Stomach (tissue), 9 donors: ENCODE data around the gene FGF22. TPM values are rescaled to one million over a fixed set of nuclear protein-coding genes. Genes with fewer than 3 reads are reported as not detected.

Experiments
- DNase-seq, 2 donors: peaks; one replicate each; pipeline versions ENCODE4 v3.0.0 to v3.0.0-alpha.2; 2013 to 2019
- H3K27ac ChIP-seq, 5 donors: fragments of 200-600 bp in 4 of 5; sonication (generic) in 4 of 5; one replicate each; pipeline ENCODE4 v1.5.1; 2013 to 2019; ENCODE audit warnings: mild to moderate bottlenecking in 1 of 5, moderate library complexity in 1 of 5
- H3K27me3 ChIP-seq, 3 donors: fragments of 200-600 bp; sonication (generic); one replicate each; pipeline ENCODE4 v1.5.1; 2017 to 2019; ENCODE audit warnings: mixed run types in 1 of 3
- H3K36me3 ChIP-seq, 4 donors: fragments of 200-600 bp; sonication (generic); 1 replicate in 3 of 4; 2 replicates in 1 of 4; pipeline ENCODE4 v1.5.1; 2016 to 2019
- H3K4me1 ChIP-seq, 4 donors: fragments of 200-600 bp; sonication (generic); one replicate each; pipeline ENCODE4 v1.5.1; 2016 to 2019
- H3K4me3 ChIP-seq, 4 donors: fragments of 200-600 bp; sonication (generic) in 3 of 4; one replicate each; pipeline ENCODE4 v1.5.1; 2016 to 2019; ENCODE audit warnings: mild to moderate bottlenecking in 1 of 4
- H3K9me3 ChIP-seq, 4 donors: fragments of 200-600 bp; sonication (generic); one replicate each; pipeline ENCODE4 v1.5.1; 2016 to 2019
- CTCF ChIP-seq, 7 experiments: fragments of 450-650 bp in 4 of 7; fragments of 200-600 bp in 3 of 7; sonication (generic) in 3 of 7; IDR thresholded peaks; one replicate each; pipeline ENCODE4 v1.5.1; 2016 to 2019; ENCODE audit warnings: antibody characterized with exemption in 7 of 7, control low read depth in 2 of 7, mild to moderate bottlenecking in 1 of 7
- EP300 ChIP-seq: sonication (generic); formaldehyde crosslinking; IDR thresholded peaks from one replicate; pipeline ENCODE4 v1.6.1; 2017; ENCODE audit warnings: antibody characterized with exemption
- POLR2A ChIP-seq, 4 donors: fragments of 450-650 bp; IDR thresholded peaks; one replicate each; pipeline ENCODE4 v1.6.1; 2016; ENCODE audit warnings: antibody characterized with exemption in 4 of 4, control low read depth in 2 of 4, mild to moderate bottlenecking in 1 of 4, moderate library complexity in 1 of 4
- POLR2AphosphoS5 ChIP-seq, 3 donors: sonication (generic); formaldehyde crosslinking; IDR thresholded peaks; one replicate each; pipeline ENCODE4 v1.6.1; 2016; ENCODE audit warnings: antibody characterized with exemption in 3 of 3
- WGBS, 5 donors: extraction: QIAGEN DNeasy Blood & Tissue Kit in 3 of 5; methylation state at CpG; one replicate each; pipeline versions ENCODE4 v1.1.5 to v1.1.7; 2013 to 2018; 5-methylcytosine and 5-hydroxymethylcytosine counted together
- intact Hi-C: fragments of 100-400 bp; cut with DNase I; formaldehyde crosslinking; loops from one replicate; pipeline ENCODE4 v1.15.1; 2023; ENCODE audit warnings: low total_unique reads
- polyA plus RNA-seq, 3 donors: library from polyadenylated mRNA; stranded (reverse); fragments of 200-250 nt; gene quantifications; one replicate each; pipeline ENCODE4 v1.2.3, GENCODE V29; 2013
- total RNA-seq, 5 donors: library from RNA; depleted of rRNA; stranded (reverse); fragments of >200 nt; gene quantifications; one replicate each; pipeline versions ENCODE4 v1.1.0 to v1.2.3, GENCODE V29; 2014 to 2016
- donor health status: healthy with polysubstance abuse.
- donor health status: Bipolar disorder and iron deficiency.
- donor health status: healthy.

The FGF22 gene
- total and polyA plus RNA-seq, 8 donors = 0.37 to 0.76 (median 0.46) TPM; not detected in 4

DNA sequence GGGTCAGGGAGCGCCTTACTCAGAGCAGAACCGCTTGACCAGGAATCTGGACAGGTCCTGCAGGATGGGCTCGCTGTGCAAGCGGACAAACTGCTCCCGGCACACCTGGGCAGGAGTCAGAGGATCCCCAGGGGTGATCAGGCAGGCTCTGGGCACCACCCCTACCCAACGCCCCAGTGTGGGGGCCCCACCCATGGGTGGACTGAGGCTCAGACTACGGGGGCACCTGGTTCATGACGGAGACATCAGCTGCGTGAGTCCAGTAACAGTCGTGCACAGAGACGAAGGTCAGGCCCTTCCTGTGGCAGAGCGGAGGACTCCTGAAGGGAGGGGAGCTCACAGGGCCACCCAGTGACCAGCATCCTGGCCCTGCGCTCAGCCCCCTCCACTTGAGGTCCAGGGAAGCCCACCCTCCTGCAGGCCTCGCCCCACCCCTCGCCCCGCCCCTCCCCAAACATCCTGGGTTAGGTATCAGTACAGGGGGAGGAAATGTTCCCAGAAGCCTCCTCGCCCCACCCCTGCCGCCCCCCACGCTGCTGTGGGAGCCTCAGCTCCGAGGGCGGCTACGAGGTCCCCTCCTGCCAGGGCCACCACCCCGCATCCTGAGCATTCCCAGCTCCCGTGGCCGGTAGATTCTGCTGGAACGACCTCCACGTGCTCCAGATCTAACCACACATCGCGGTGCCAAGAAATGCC is 22.0 kb upstream of the FGF22 start:
- Histone ChIP-seq H3K4me1 (peaks cover 0 to 16% (median 9%) of the 10 kb centered on the region in 4 donors), H3K36me3 (peaks cover 40 to 61% (median 60%) of the 10 kb centered on the region in 4 donors), H3K4me3 (no peak overlapping the region), H3K27ac (no peak overlapping the region), H3K27me3 (peaks cover 0 to 27% (median 7%) of the 10 kb centered on the region in 3 donors), H3K9me3 (no peaks in the 10 kb centered on the region)
- no peak for TF ChIP-seq POLR2AphosphoS5 (IDR thresholded peaks at IDR 0.05)
- TF ChIP-seq POLR2A (IDR thresholded peaks at IDR 0.05) = no peak
- no peak for TF ChIP-seq CTCF (IDR thresholded peaks at IDR 0.05)
- TF ChIP-seq EP300 = no peak
- WGBS, 5 donors = 72 to 100% (median 84%) methylated on average over 2 to 29 of the region's 29 CpGs
- DNase-seq = no peak
- intact Hi-C loops = no loop called here

GRCh38 chr19:618247-618619 is 21.4 kb upstream of the FGF22 start:
- WGBS, 5 donors = 84 to 93% (median 92%) methylated on average over 11 to 19 of the region's 19 CpGs
- TF ChIP-seq EP300 (no peak), POLR2AphosphoS5 (IDR thresholded peaks at IDR 0.05) (no peak), POLR2A (IDR thresholded peaks at IDR 0.05) (no peak), CTCF (IDR thresholded peaks at IDR 0.05) (no peak)
- Histone ChIP-seq H3K27me3 (peaks cover 0 to 27% (median 7%) of the 10 kb centered on the region in 3 donors), H3K36me3 (peaks cover 40 to 67% (median 65%) of the 10 kb centered on the region in 4 donors), H3K4me3 (no peak overlapping the region), H3K4me1 (peaks cover 0 to 16% (median 9%) of the 10 kb centered on the region in 4 donors), H3K27ac (no peak overlapping the region), H3K9me3 (no peaks in the 10 kb centered on the region)
- no peak for DNase-seq
- intact Hi-C loops = no loop called here

DNA sequence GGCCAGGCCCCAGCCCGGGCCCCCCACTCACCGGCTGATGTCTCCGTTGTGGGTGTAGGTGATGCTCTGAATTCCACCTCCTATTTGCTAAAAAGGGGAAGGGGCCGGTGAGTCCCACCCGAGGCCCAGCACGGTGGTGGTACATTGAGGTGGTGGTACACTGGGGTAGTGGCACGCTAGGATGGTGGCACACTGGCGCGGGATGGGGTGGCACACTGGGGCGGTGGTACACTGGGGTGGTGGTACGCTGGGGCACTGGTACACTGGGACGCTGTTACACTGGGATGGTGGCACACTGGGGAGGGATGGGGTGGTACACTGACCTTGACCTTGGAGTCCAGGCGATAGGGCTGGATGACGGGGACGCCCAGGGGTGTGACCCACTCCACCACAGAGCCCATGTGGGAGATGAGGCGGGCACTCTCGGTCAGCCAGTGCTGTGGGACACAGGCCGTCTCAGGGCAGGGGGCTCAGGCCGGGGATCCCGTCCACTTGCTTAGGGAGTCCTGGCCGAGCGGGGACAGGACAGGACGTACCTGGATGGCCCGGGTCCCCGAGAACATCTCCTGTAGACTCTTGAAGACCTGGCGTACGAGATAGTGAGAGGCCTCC is 20.9 kb upstream of the FGF22 start:
- Histone ChIP-seq H3K4me1 (peaks cover 0 to 16% (median 9%) of the 10 kb centered on the region in 4 donors), H3K9me3 (no peaks in the 10 kb centered on the region), H3K4me3 (no peak overlapping the region), H3K27ac (no peak overlapping the region), H3K36me3 (peaks cover 40 to 72% (median 71%) of the 10 kb centered on the region in 4 donors), H3K27me3 (peaks cover 0 to 25% (median 7%) of the 10 kb centered on the region in 3 donors)
- intact Hi-C loops = no loop called here
- no peak for DNase-seq
- WGBS, 5 donors = 94 to 97% (median 95%) methylated on average over 17 to 27 of the region's 27 CpGs
- TF ChIP-seq POLR2A (IDR thresholded peaks at IDR 0.05) (no peak), POLR2AphosphoS5 (IDR thresholded peaks at IDR 0.05) (no peak), CTCF (IDR thresholded peaks at IDR 0.05) (no peak), EP300 (no peak)

DNA sequence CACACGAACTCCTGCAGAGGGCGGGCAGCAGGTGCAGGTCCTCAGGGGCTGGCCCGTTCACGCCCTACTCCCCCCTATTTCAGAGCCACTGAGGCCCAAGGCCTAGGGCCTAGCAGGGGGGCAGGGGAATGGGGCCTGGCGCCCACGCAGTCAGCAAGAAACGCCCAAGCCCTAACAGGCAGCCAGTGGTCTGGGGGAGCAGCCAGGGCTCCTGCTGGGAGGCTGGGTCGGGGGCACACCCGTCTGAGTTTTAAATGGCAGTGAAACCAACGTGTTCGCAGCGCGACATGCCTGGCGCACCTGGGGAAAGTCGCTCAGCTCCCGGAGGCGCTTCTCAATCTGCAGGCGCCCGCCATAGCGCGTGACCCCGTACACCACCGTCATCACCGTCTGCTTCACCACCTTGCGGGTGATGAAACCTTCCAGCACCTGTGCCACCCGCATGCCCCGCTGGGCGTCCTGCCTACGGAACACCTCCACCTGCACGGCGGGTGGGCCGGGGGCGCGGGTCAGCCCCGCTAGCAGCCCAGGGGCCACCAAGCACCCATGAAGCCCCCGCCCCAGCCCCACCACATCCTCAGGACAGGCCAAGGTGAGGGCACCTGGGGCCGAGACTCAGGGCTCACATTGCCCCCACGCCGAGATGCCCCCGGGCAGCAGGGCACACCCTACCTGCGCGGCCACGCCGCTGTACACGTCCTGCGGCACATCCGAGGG is 20.2 kb upstream of the FGF22 start:
- Histone ChIP-seq H3K27ac (no peak overlapping the region), H3K4me1 (peaks cover 0 to 16% (median 9%) of the 10 kb centered on the region in 4 donors), H3K36me3 (peaks cover 40 to 79% (median 78%) of the 10 kb centered on the region in 4 donors), H3K9me3 (no peaks in the 10 kb centered on the region), H3K4me3 (no peak overlapping the region), H3K27me3 (peaks cover 0 to 21% (median 7%) of the 10 kb centered on the region in 3 donors)
- 89 to 96% (median 95%) methylated on average over 23 to 47 of the region's 47 CpGs for WGBS, 5 donors
- no peak for TF ChIP-seq EP300
- no peak for DNase-seq
- intact Hi-C loops = no loop called here
